ENCODE measurements around the gene DNAJC11. TPM values are rescaled to one million over a fixed set of nuclear protein-coding genes. Genes with fewer than 3 reads are reported as not detected.

DNAJC11 gene
- total RNA-seq, 1 experiment from 2014 or later, result 41.1 TPM

DNA sequence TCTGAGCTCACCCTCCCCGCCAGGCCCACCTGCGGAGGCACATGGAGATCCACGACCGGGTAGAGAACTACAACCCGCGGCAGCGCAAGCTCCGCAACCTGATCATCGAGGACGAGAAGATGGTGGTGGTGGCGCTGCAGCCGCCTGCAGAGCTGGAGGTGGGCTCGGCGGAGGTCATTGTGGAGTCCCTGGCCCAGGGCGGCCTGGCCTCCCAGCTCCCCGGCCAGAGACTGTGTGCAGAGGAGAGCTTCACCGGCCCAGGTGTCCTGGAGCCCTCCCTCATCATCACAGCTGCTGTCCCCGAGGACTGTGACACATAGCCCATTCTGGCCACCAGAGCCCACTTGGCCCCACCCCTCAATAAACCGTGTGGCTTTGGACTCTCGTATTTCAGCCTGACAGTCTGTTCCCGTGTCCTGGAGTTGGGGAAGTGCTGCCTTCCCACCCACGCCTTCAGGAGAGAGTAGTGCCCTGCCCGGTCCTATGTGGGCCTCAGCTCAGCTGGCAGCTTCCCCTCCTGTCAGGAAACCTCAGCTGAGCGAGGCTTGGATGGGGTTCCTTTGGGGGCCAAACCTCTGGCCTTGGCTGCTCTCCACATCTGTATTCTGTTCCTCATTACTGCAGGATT, 112.6 kb downstream of the DNAJC11 start:
- no peak for DNase-seq (ENCODE audit: extremely low read depth, low read depth)

GRCh38 chr1:6588128-6588892, 113.3 kb downstream of the DNAJC11 start:
- DNase-seq (ENCODE audit: extremely low read depth, low read depth), result no peak

DNA sequence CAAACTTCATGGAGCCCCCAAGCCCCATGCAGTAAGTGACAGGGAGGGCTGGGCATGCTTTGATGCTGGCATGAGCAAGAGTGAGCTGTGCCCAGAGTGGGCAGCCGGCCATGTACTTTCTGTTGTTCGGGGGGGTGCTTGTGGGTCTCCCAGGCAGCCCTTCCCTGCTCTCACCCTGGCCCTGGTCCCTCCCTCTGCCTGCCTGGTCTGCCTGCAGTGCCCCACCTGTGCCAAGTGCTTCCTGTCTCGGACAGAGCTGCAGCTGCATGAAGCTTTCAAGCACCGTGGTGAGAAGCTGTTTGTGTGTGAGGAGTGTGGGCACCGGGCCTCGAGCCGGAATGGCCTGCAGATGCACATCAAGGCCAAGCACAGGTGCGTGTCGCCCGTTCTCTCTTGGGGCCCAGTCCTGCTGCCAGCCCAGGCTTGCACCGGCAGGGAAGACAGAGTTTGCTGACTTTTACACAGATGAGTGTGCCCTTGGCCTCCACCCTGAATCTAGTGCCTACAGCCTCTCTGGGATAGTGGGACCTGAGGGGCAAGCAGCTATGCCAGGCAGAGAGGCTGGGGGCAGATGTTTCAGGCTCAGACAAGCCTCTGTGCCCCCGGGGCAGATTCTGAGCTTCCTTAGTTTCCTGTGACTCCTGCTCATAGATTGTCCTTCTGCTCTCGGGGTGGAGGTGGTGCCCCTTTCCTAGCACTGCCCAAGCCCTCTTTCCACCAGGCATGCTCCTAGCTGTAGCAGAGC, 114.2 kb downstream of the DNAJC11 start:
- no peak for DNase-seq (ENCODE audit: extremely low read depth, low read depth)

- no peak for DNase-seq (ENCODE audit: extremely low read depth, low read depth)
Observed at GRCh38 chr1:6586404-6586816, 115.2 kb downstream of the DNAJC11 start.

- no peak for DNase-seq (ENCODE audit: extremely low read depth, low read depth)
Observed at GRCh38 chr1:6585841-6586240, 115.8 kb downstream of the DNAJC11 start.

GRCh38 chr1:6585081-6585722, 116.4 kb downstream of the DNAJC11 start:
- no peak for DNase-seq (ENCODE audit: extremely low read depth, low read depth)

Other genes with a start within 250 kb of the DNAJC11 start
- gene TNFRSF25, start 235.6 kb downstream of the DNAJC11 start, total RNA-seq (2014; rRNA removed; shearing (Covaris generic)), result 3.3 and 4.2 TPM in 2 replicates
- gene PLEKHG5, start 210.1 kb downstream of the DNAJC11 start, total RNA-seq (2014; rRNA removed; shearing (Covaris generic)), result 3.4 and 3.6 TPM in 2 replicates
- gene NOL9, start 147.3 kb downstream of the DNAJC11 start, total RNA-seq (2014; rRNA removed; shearing (Covaris generic)), result 20.2 and 24.5 TPM in 2 replicates
- not detected in 2 replicates for gene TAS1R1, start 146.5 kb downstream of the DNAJC11 start, total RNA-seq (2014; rRNA removed; shearing (Covaris generic))
- gene ZBTB48, start 121.8 kb downstream of the DNAJC11 start, total RNA-seq (2014; rRNA removed; shearing (Covaris generic)), result 8.2 and 13.2 TPM in 2 replicates
- 14.3 and 14.5 TPM in 2 replicates for gene KLHL21, start 98.9 kb downstream of the DNAJC11 start, total RNA-seq (2014; rRNA removed; shearing (Covaris generic))
- 4.4 and 4.9 TPM in 2 replicates for gene PHF13, start 88.1 kb downstream of the DNAJC11 start, total RNA-seq (2014; rRNA removed; shearing (Covaris generic))
- 24.4 and 28.8 TPM in 2 replicates for gene THAP3, start 76.9 kb downstream of the DNAJC11 start, total RNA-seq (2014; rRNA removed; shearing (Covaris generic))
- gene CAMTA1, start 83.6 kb upstream of the DNAJC11 start, total RNA-seq (2014; rRNA removed; shearing (Covaris generic)), result 39.0 and 39.9 TPM in 2 replicates